NT2/D1 (cell line): ENCODE measurements around the gene CABLES1.

Experiments used
- DNase-seq: peaks from one replicate; pipeline ENCODE4 v3.0.0-alpha.2; 2011; ENCODE audit warnings: low read depth, low spot score
- H3K27me3 ChIP-seq: 2 replicates; pipeline ENCODE4 v1.6.0; 2011; ENCODE audit warnings: mild to moderate bottlenecking; ENCODE audit not compliant: insufficient read length, insufficient read depth
- H3K36me3 ChIP-seq: 2 replicates; pipeline ENCODE4 v1.6.1; 2011; ENCODE audit warnings: mild to moderate bottlenecking, low read length, mixed read lengths; ENCODE audit not compliant: insufficient read depth, insufficient read length
- H3K4me1 ChIP-seq: 2 replicates; pipeline ENCODE4 v1.5.1; 2011; ENCODE audit not compliant: insufficient read depth, insufficient read length
- H3K4me3 ChIP-seq: 2 replicates; pipeline ENCODE4 v1.5.1; 2011; ENCODE audit warnings: low read depth; ENCODE audit not compliant: insufficient read length
- H3K9ac ChIP-seq: 2 replicates; pipeline ENCODE4 v1.6.0; 2011; ENCODE audit warnings: low read depth; ENCODE audit not compliant: insufficient read length
- H3K9me3 ChIP-seq: 2 replicates; pipeline ENCODE4 v1.5.1; 2011; ENCODE audit warnings: mild to moderate bottlenecking, low read length; ENCODE audit not compliant: insufficient read depth
- SUZ12 ChIP-seq: IDR thresholded peaks from 2 replicates; pipeline ENCODE4 v1.6.1; 2011; ENCODE audit not compliant: insufficient read length, insufficient read depth; ENCODE audit errors: extremely low read depth
- YY1 ChIP-seq: IDR thresholded peaks from 2 replicates; pipeline ENCODE4 v1.6.1; 2011; ENCODE audit not compliant: insufficient read length, insufficient read depth
- ZNF274 ChIP-seq: IDR thresholded peaks from 2 replicates; pipeline ENCODE4 v1.6.1; 2011; ENCODE audit warnings: mild to moderate bottlenecking, low read depth, low read length

CABLES1 gene

DNA sequence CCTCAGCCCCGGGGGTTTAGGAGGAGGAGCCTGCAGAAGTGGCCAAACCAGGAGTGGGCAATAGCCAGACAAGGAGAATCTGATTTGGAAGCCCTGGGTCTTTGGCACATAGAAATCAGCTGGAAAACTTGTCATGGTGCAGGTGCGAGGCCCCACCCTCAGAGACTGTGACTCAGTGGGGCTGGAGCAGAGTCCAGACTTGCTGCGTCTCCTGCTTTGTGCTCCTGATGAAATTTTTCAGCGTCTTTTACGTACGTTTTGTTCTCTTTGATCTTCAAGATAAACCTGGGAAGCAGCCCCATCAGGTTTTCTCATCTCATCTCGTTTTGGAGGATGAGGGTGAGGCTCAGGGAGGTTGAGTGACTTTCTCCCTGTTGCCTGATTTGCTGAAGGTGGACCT lies 114.1 kb downstream of the CABLES1 start:
- Histone ChIP-seq H3K4me1 (no peaks in the 10 kb centered on the region), H3K9ac (no peak overlapping the region), H3K27me3 (no peaks in the 10 kb centered on the region), H3K36me3 (peaks cover 41% of the 10 kb centered on the region), H3K4me3 (no peak overlapping the region), H3K9me3 (peaks cover 17% of the 10 kb centered on the region; the same call in 1 of the 2 replicates)
- no peak for TF ChIP-seq ZNF274
- no peak for TF ChIP-seq YY1
- no peak for TF ChIP-seq SUZ12
- DNase-seq: no peak

- no peak for DNase-seq
- no peaks in the 10 kb centered on the region for H3K4me1 ChIP-seq
- H3K4me3 ChIP-seq: no peak overlapping the region
- TF ChIP-seq ZNF274 (no peak), SUZ12 (no peak)
- no peaks in the 10 kb centered on the region for H3K27me3 ChIP-seq
- H3K9ac ChIP-seq: no peak overlapping the region
- peaks cover 58% of the 10 kb centered on the region for H3K36me3 ChIP-seq
- H3K9me3 ChIP-seq: peaks cover 17% of the 10 kb centered on the region; the same call in 1 of the 2 replicates
Observed at GRCh38 chr18:23250893-23251656, 115.8 kb downstream of the CABLES1 start.

DNA sequence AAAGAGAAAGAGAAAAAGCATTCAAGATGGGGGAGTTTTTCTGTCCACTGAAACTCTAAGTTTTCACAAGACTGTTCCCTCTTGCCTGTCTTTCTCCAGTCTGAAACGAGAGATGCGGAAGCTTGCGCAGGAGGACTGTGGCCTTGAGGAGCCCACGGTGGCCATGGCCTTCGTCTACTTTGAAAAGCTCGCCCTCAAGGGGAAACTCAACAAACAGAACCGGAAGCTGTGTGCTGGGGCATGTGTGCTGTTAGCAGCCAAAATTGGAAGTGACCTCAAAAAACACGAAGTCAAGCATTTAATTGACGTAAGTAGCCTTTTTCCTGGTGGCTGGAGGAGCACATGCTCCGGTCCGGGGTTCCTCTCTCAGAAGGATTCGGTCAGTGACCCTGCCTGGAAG lies 118.3 kb downstream of the CABLES1 start:
- Histone ChIP-seq H3K27me3 (no peaks in the 10 kb centered on the region), H3K4me3 (no peak overlapping the region), H3K36me3 (peaks cover 64% of the 10 kb centered on the region), H3K9ac (no peak overlapping the region), H3K9me3 (peaks cover 10% of the 10 kb centered on the region; the same call in 1 of the 2 replicates), H3K4me1 (peaks cover 3% of the 10 kb centered on the region)
- DNase-seq: no peak
- TF ChIP-seq YY1: no peak

GRCh38 chr18:23257137-23257536 lies 121.9 kb downstream of the CABLES1 start:
- Histone ChIP-seq H3K9me3 (no peaks in the 10 kb centered on the region), H3K27me3 (no peaks in the 10 kb centered on the region), H3K4me1 (peaks cover 8% of the 10 kb centered on the region), H3K4me3 (no peak overlapping the region), H3K36me3 (peaks cover 58% of the 10 kb centered on the region), H3K9ac (no peak overlapping the region)
- no peak for DNase-seq
- TF ChIP-seq ZNF274: no peak
- no peak for TF ChIP-seq YY1
- TF ChIP-seq SUZ12: no peak

GRCh38 chr18:23257686-23258565 lies 122.6 kb downstream of the CABLES1 start:
- Histone ChIP-seq H3K4me1 (peaks cover 8% of the 10 kb centered on the region), H3K36me3 (peaks cover 52% of the 10 kb centered on the region), H3K27me3 (no peaks in the 10 kb centered on the region), H3K9ac (no peak overlapping the region), H3K9me3 (no peaks in the 10 kb centered on the region), H3K4me3 (no peak overlapping the region)
- TF ChIP-seq SUZ12: no peak
- no peak for TF ChIP-seq YY1
- no peak for TF ChIP-seq ZNF274
- DNase-seq: no peak

- Histone ChIP-seq H3K9me3 (no peaks in the 10 kb centered on the region), H3K36me3 (peaks cover 46% of the 10 kb centered on the region), H3K27me3 (no peaks in the 10 kb centered on the region), H3K9ac (peak overlapping the region; percentile 52), H3K4me1 (peaks cover 8% of the 10 kb centered on the region), H3K4me3 (no peak overlapping the region)
- TF ChIP-seq SUZ12 (no peak), YY1 (no peak), ZNF274 (no peak)
- no peak for DNase-seq
Observed at GRCh38 chr18:23258566-23259469, 123.5 kb downstream of the CABLES1 start.
